ENCODE measurements around the gene ITGB3BP. TPM values are rescaled to one million over a fixed set of nuclear protein-coding genes. Genes with fewer than 3 reads are reported as not detected.

Gene ITGB3BP
- total RNA-seq, 1 experiment from 2014 or later, result 47.2 TPM

- Histone ChIP-seq H3K14ac (ENCODE audit: insufficient read depth, low read length) (no peak overlapping the region), H3T11ph (ENCODE audit: low read length) (no peak overlapping the region), H2BK20ac (ENCODE audit: low read depth, low read length, poor library complexity, severe bottlenecking) (no peak overlapping the region), H3K4ac (ENCODE audit: low read depth, low read length) (no peak overlapping the region), H3K79me1 (ENCODE audit: insufficient read depth, low read depth, low read length, poor library complexity, severe bottlenecking) (no peaks in the 10 kb centered on the region), H4K91ac (ENCODE audit: insufficient read length, low read depth, low read length) (no peak overlapping the region), H2BK12ac (ENCODE audit: insufficient read length, low read depth, low read length) (no peak overlapping the region), H3K23me2 (ENCODE audit: insufficient read length, low read depth, low read length, poor library complexity, severe bottlenecking) (no peaks in the 10 kb centered on the region), H2BK120ac (ENCODE audit: low read depth, low read length, poor library complexity, severe bottlenecking) (no peak overlapping the region), H3K27me3 (ENCODE audit: insufficient read depth, low read length) (no peaks in the 10 kb centered on the region), H3K56ac (ENCODE audit: insufficient read length, low read depth, low read length) (no peak overlapping the region), H3K27ac (ENCODE audit: insufficient read length, low read depth, low read length) (no peak overlapping the region), H4K5ac (ENCODE audit: insufficient read length, low read depth, low read length) (no peak overlapping the region), H2BK15ac (ENCODE audit: low read depth, low read length) (no peak overlapping the region), H3K18ac (ENCODE audit: insufficient read length, low read depth, low read length) (no peak overlapping the region), H3K9me3 (ENCODE audit: control insufficient read depth, low read depth, low read length) (no peaks in the 10 kb centered on the region), H2AK5ac (ENCODE audit: insufficient read length, low read length) (no peak overlapping the region), H4K20me1 (ENCODE audit: control insufficient read depth, insufficient read depth, insufficient read length) (no peaks in the 10 kb centered on the region), H4K8ac (replicated peaks; ENCODE audit: insufficient read length, low read depth, low read length) (no peak overlapping the region), H3K79me2 (ENCODE audit: insufficient read depth, low read length) (no peaks in the 10 kb centered on the region), H2BK5ac (ENCODE audit: insufficient read length, low read length) (no peak overlapping the region), H3K23ac (ENCODE audit: insufficient read length, low read depth, low read length) (no peak overlapping the region), H3K4me1 (ENCODE audit: insufficient read depth, low read length) (no peaks in the 10 kb centered on the region), H3K4me2 (ENCODE audit: insufficient read depth, insufficient read length, low read length) (no peak overlapping the region), H3K9ac (ENCODE audit: extremely low read depth, insufficient read length, low read length) (no peak overlapping the region), H2AFZ (ENCODE audit: low read length) (no peak overlapping the region)
- Mint-ChIP-seq H3K36me3 (ENCODE audit: insufficient read depth in 1 of 3, low read depth in 3 of 3) (peaks cover 0 to 2% (median 0%) of the 10 kb centered on the region in 3 experiments; a peak in 1 of 7 replicates), H3K27ac (no peak overlapping the region), H3K27me3 (ENCODE audit: low read depth) (no peaks in the 10 kb centered on the region), H3K4me1 (no peaks in the 10 kb centered on the region), H3K9me3 (no peaks in the 10 kb centered on the region), H3K4me3 (no peak overlapping the region)
- no CpG with 5 or more reads among the region's 1 CpG for WGBS (ENCODE audit: extremely low coverage, insufficient read length, low lambda C conversion rate)
- DNase-seq, result no peak
- TF ChIP-seq, protein P1, sequence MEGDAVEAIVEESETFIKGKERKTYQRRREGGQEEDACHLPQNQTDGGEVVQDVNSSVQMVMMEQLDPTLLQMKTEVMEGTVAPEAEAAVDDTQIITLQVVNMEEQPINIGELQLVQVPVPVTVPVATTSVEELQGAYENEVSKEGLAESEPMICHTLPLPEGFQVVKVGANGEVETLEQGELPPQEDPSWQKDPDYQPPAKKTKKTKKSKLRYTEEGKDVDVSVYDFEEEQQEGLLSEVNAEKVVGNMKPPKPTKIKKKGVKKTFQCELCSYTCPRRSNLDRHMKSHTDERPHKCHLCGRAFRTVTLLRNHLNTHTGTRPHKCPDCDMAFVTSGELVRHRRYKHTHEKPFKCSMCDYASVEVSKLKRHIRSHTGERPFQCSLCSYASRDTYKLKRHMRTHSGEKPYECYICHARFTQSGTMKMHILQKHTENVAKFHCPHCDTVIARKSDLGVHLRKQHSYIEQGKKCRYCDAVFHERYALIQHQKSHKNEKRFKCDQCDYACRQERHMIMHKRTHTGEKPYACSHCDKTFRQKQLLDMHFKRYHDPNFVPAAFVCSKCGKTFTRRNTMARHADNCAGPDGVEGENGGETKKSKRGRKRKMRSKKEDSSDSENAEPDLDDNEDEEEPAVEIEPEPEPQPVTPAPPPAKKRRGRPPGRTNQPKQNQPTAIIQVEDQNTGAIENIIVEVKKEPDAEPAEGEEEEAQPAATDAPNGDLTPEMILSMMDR (conservative IDR thresholded peaks at IDR 0.05), result no peak
Measured at GRCh38 chr1:63450416-63450815, 72.6 kb downstream of the ITGB3BP start.

All from H9 (cell line).